Neutrophil (primary cell): ENCODE measurements around the gene RNASE7.
A peak's percentile ranks its signal among the peaks of the same experiment; 100 is the strongest.

Source experiments
- H3K27ac ChIP-seq: fragments of 200-600 bp; sonication (generic); 2 replicates; pipeline ENCODE4 v1.5.1; 2016; ENCODE audit warnings: mild to moderate bottlenecking, moderate library complexity
- H3K27me3 ChIP-seq: fragments of 200-600 bp; sonication (generic); 2 replicates; pipeline ENCODE4 v1.6.0; 2016; ENCODE audit warnings: mild to moderate bottlenecking
- H3K36me3 ChIP-seq: fragments of 200-600 bp; sonication (generic); 2 replicates; pipeline ENCODE4 v1.5.1; 2017
- H3K4me1 ChIP-seq, 2 experiments: fragments of 200-600 bp in 1 of 2; sonication (generic) in 1 of 2; 1 replicate in 1 of 2; 2 replicates in 1 of 2; pipeline versions ENCODE4 v1.5.1 to v1.6.1; 2013 to 2016; ENCODE audit warnings: low read depth in 1 of 2, low read length in 1 of 2, mild to moderate bottlenecking in 1 of 2, moderate library complexity in 1 of 2; ENCODE audit not compliant: control insufficient read depth in 1 of 2, insufficient read depth in 1 of 2
- H3K4me3 ChIP-seq, 2 experiments: fragments of 200-600 bp in 1 of 2; sonication (generic) in 1 of 2; 1 replicate in 1 of 2; 2 replicates in 1 of 2; pipeline ENCODE4 v1.5.1; 2013 to 2016; ENCODE audit warnings: low read depth in 1 of 2, low read length in 1 of 2, mild to moderate bottlenecking in 1 of 2, moderate library complexity in 1 of 2
- H3K9me3 ChIP-seq: fragments of 200-600 bp; sonication (generic); 2 replicates; pipeline ENCODE4 v1.5.1; 2016
- TF ChIP-seq, protein P1 (sequence below): fragments of 200-600 bp; sonication (generic); IDR thresholded peaks from 2 replicates; pipeline ENCODE4 v1.5.1; 2016; ENCODE audit warnings: antibody characterized with exemption

RNASE7 gene

DNA sequence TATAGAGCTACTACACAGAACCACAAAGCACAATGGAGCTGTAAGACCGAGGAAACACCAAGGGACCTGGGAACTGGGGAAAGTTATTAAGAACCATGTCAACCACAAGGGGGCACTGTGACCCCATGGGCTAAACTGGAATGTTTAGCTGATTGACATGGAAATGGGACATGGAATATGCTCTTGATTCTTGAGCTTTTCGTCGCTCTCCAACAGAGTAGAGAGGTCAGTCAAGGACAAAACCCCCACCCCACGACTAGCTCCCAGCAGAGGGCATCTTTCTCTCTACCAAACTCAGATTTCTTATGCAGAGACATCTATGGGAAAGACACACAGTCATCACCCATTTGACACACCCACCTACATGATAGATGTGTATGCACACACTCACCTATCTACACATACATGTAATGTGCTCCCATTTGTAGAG, 27.4 kb upstream of the RNASE7 start:
- Histone ChIP-seq H3K9me3 (no peaks in the 10 kb centered on the region), H3K27ac (no peak overlapping the region), H3K4me3 (no peak overlapping the region), H3K4me1 (peaks cover 0 to 5% of the 10 kb centered on the region in 2 experiments), H3K36me3 (no peaks in the 10 kb centered on the region), H3K27me3 (peaks cover 31% of the 10 kb centered on the region)
- TF ChIP-seq, protein P1, sequence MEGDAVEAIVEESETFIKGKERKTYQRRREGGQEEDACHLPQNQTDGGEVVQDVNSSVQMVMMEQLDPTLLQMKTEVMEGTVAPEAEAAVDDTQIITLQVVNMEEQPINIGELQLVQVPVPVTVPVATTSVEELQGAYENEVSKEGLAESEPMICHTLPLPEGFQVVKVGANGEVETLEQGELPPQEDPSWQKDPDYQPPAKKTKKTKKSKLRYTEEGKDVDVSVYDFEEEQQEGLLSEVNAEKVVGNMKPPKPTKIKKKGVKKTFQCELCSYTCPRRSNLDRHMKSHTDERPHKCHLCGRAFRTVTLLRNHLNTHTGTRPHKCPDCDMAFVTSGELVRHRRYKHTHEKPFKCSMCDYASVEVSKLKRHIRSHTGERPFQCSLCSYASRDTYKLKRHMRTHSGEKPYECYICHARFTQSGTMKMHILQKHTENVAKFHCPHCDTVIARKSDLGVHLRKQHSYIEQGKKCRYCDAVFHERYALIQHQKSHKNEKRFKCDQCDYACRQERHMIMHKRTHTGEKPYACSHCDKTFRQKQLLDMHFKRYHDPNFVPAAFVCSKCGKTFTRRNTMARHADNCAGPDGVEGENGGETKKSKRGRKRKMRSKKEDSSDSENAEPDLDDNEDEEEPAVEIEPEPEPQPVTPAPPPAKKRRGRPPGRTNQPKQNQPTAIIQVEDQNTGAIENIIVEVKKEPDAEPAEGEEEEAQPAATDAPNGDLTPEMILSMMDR = peak; percentile 72

DNA sequence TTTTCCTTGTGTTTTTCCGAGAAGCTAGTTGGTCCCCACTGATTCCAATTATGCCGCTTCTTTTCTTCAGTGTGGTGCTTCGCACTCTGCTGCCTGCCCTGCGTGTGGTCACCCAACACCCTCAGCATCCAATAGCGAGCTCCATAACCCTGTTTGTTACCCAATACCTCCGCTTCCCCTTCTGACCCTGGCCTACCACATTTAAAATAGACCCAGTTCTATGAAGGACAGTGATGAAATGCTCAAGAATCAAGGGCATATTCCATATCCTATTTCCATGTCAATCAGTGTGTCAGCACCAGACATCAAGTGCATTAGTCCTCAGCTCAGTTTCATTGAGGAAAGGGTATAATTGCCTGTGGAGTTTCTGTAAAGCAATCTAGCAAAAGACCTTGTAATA, 26.9 kb upstream of the RNASE7 start:
- TF ChIP-seq, protein P1 = no peak
- Histone ChIP-seq H3K4me1 (peaks cover 0 to 5% of the 10 kb centered on the region in 2 experiments), H3K27me3 (peaks cover 31% of the 10 kb centered on the region), H3K9me3 (no peaks in the 10 kb centered on the region), H3K36me3 (no peaks in the 10 kb centered on the region), H3K4me3 (no peak overlapping the region), H3K27ac (no peak overlapping the region)

DNA sequence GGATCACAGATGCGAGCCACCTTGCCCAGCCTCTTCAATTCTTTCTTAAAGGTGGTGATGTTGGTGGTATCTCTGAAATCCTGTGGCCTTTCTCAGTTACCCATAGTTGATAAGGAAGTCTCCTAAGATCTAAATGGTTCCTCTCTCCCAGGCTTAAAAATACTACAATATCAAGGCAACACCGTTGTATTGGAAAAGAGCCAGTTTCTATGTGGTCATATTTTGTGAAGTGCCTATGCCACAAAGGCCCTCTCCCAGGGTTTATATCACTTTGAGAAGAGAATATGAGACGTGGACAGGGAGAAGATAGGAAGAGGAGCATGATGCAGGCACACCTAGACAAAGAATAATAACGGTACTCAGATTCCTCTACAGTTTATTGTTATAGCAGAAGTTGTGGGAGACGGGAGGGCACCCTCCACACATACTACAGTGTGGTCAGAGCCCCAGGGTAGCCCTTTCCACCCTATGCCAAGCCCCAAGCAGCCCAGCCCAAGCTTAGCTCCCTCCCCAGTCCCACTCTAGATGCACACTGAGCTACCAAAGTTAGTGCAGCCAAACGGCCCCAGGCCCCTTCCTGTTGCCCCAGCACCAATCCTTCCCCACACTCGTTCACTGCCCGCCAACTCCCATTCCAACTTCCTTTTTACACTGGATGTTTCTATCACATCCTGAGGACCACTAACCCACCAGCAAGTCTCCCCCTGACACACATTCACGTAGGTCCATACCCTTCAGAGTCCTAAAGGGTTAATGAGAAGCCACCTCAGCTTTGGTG, 25.6 kb upstream of the RNASE7 start:
- no peaks in the 10 kb centered on the region for H3K36me3 ChIP-seq
- no peaks in the 10 kb centered on the region for H3K9me3 ChIP-seq
- H3K27me3 ChIP-seq = peaks cover 35% of the 10 kb centered on the region
- H3K27ac ChIP-seq = no peak overlapping the region
- peaks cover 0 to 5% of the 10 kb centered on the region in 2 experiments for H3K4me1 ChIP-seq
- TF ChIP-seq, protein P1 = no peak
- no peak overlapping the region for H3K4me3 ChIP-seq

DNA sequence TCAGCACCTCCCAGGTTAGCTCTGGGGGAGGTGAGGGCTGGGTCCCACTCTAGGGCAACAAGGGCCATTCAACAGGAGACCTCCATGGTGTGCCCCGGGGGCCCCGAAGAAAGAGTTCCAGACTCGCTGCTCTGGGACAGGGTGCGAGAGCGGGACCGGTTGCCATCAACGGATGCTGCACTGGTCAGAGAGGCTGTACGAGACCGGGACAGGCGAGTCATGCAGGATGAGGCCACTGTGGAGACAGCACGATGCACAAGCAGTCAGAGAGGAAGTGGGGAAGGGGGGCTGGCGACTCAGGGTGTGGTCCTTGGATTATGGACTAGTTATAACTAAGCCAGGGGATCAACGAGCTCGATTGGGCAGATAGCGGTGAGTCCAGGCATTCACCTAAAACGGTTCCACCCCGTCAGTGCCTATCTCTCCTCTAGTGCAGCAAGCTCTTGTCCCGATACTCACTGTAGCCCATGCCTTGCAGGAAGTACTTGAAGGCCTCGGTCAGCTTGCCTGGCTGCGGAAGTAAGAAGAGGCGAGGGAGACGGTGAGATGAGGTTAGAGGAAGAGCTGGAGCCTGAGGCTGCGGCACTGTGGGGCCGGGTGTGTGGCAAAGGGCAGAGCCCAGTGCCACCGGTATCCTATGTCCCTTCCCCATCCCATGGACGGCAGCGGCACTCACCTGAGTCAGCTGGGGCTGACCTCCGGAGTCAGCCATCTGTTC, 24.5 kb upstream of the RNASE7 start:
- no peaks in the 10 kb centered on the region for H3K36me3 ChIP-seq
- TF ChIP-seq, protein P1 = no peak
- H3K27ac ChIP-seq = no peak overlapping the region
- peaks cover 0 to 5% of the 10 kb centered on the region in 2 experiments for H3K4me1 ChIP-seq
- H3K9me3 ChIP-seq = no peaks in the 10 kb centered on the region
- no peak overlapping the region for H3K4me3 ChIP-seq
- H3K27me3 ChIP-seq = peaks cover 36% of the 10 kb centered on the region

DNA sequence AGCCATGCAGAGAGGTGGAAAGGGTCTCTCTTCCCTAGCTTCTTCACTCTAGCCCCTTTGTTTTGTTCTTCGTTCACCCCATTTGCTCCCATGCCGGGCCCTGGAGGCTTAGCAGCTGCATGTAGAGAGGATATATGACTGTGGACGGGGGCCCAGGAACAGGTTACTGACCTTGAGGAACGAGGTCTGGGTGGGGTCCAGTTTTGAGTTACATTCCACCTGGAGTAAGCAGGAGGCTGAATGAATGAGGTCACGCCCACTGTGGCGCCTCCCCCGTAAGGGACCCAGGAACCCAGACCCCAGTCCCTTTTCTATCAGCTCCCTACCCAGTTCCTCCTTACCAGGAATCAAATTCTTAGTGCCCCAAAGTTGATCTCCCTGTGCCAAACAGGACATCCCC, 23.9 kb upstream of the RNASE7 start:
- H3K27me3 ChIP-seq = peaks cover 36% of the 10 kb centered on the region
- H3K9me3 ChIP-seq = no peaks in the 10 kb centered on the region
- H3K4me3 ChIP-seq = no peak overlapping the region
- H3K36me3 ChIP-seq = no peaks in the 10 kb centered on the region
- TF ChIP-seq, protein P1 = no peak
- H3K27ac ChIP-seq = no peak overlapping the region
- H3K4me1 ChIP-seq = peaks cover 0 to 5% of the 10 kb centered on the region in 2 experiments
